Measurements from ENCODE around the gene INSC. TPM values are rescaled to one million over a fixed set of nuclear protein-coding genes. Genes with fewer than 3 reads are reported as not detected.

INSC gene
- total RNA-seq, 1 donor from 2014 or later, result 0.23 TPM

DNA sequence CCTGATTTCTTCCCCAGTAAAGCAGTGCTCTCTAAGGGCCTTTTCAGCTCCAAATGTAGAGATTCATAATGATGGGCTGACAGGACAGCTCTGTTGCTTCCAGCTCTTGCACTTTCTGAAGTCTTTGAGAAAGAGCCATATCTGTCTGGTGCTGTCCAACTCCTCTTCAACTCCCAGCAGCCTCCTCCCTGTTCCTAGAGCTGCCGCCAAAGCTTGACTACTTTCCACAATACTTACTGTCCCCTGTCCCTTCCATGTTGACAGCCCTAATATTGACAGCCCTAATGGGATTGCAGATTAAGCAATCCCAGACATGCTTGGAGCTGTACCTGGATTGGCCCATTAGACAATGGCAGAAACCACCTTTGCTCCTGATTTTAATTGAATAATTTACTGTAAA is 29.6 kb downstream of the INSC start:
- no peak overlapping the region for H3K4me3 Mint-ChIP-seq (ENCODE audit: unreplicated experiment)
- H3K27me3 Mint-ChIP-seq (ENCODE audit: unreplicated experiment), result no peaks in the 10 kb centered on the region
- TF ChIP-seq, protein P1, sequence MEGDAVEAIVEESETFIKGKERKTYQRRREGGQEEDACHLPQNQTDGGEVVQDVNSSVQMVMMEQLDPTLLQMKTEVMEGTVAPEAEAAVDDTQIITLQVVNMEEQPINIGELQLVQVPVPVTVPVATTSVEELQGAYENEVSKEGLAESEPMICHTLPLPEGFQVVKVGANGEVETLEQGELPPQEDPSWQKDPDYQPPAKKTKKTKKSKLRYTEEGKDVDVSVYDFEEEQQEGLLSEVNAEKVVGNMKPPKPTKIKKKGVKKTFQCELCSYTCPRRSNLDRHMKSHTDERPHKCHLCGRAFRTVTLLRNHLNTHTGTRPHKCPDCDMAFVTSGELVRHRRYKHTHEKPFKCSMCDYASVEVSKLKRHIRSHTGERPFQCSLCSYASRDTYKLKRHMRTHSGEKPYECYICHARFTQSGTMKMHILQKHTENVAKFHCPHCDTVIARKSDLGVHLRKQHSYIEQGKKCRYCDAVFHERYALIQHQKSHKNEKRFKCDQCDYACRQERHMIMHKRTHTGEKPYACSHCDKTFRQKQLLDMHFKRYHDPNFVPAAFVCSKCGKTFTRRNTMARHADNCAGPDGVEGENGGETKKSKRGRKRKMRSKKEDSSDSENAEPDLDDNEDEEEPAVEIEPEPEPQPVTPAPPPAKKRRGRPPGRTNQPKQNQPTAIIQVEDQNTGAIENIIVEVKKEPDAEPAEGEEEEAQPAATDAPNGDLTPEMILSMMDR (IDR thresholded peaks at IDR 0.05; ENCODE audit: unreplicated experiment), result no peak
- DNase-seq (ENCODE audit: low spot score), result no peak
- H3K36me3 Mint-ChIP-seq (ENCODE audit: low read depth, unreplicated experiment), result no peaks in the 10 kb centered on the region
- peaks cover 15% of the 10 kb centered on the region for H3K4me1 Mint-ChIP-seq (ENCODE audit: unreplicated experiment)
- no peaks in the 10 kb centered on the region for H3K9me3 Mint-ChIP-seq (ENCODE audit: unreplicated experiment)
- H3K27ac Mint-ChIP-seq (ENCODE audit: unreplicated experiment), result no peak overlapping the region

DNA sequence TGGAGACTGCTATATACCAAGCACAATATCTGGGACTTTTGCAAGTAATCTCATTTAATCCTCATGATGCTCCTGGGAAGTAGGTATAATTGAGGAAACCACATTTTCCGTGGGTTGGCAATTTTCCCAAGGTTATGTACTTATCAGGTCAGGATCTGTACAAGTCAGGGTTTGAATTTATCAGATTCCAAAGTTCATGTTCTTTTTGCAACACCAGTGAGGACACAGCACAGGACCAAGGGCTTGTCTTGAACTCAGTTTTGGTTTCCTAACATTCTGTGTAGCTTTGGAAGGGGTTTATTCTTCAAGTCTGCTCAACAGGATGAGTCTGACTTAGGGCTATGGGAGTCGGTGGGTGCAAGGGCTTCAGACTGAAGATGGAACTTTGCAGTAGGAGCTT is 30.4 kb downstream of the INSC start:
- Mint-ChIP-seq H3K27ac (ENCODE audit: unreplicated experiment) (no peak overlapping the region), H3K9me3 (ENCODE audit: unreplicated experiment) (no peaks in the 10 kb centered on the region), H3K27me3 (ENCODE audit: unreplicated experiment) (no peaks in the 10 kb centered on the region), H3K36me3 (ENCODE audit: low read depth, unreplicated experiment) (no peaks in the 10 kb centered on the region), H3K4me1 (ENCODE audit: unreplicated experiment) (peaks cover 15% of the 10 kb centered on the region), H3K4me3 (ENCODE audit: unreplicated experiment) (no peak overlapping the region)
- TF ChIP-seq, protein P1 (IDR thresholded peaks at IDR 0.05; ENCODE audit: unreplicated experiment), result no peak
- DNase-seq (ENCODE audit: low spot score), result no peak

DNA sequence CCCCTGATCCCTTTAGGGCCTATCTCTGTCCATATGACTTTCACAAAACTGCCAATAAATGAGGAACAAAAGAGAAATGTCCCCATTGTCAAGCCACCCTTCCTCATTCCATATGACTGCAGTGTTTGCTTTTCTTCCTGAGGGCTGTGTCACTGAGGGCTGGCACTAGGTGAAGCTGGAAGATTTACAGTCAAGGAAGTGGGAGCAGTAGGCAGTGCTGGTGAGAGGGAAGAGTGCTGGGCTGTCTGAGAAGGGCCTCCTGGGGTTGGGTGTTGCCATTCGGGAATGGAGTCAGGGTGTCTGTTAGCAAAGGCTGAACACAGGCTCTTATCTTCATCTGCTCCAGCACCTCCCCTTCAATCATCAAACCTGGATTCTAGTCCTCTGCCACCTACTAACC is 30.9 kb downstream of the INSC start:
- Mint-ChIP-seq H3K27me3 (ENCODE audit: unreplicated experiment) (no peaks in the 10 kb centered on the region), H3K4me1 (ENCODE audit: unreplicated experiment) (peaks cover 15% of the 10 kb centered on the region), H3K9me3 (ENCODE audit: unreplicated experiment) (no peaks in the 10 kb centered on the region), H3K4me3 (ENCODE audit: unreplicated experiment) (no peak overlapping the region), H3K27ac (ENCODE audit: unreplicated experiment) (no peak overlapping the region), H3K36me3 (ENCODE audit: low read depth, unreplicated experiment) (no peaks in the 10 kb centered on the region)
- TF ChIP-seq, protein P1 (IDR thresholded peaks at IDR 0.05; ENCODE audit: unreplicated experiment), result no peak
- no peak for DNase-seq (ENCODE audit: low spot score)

DNA sequence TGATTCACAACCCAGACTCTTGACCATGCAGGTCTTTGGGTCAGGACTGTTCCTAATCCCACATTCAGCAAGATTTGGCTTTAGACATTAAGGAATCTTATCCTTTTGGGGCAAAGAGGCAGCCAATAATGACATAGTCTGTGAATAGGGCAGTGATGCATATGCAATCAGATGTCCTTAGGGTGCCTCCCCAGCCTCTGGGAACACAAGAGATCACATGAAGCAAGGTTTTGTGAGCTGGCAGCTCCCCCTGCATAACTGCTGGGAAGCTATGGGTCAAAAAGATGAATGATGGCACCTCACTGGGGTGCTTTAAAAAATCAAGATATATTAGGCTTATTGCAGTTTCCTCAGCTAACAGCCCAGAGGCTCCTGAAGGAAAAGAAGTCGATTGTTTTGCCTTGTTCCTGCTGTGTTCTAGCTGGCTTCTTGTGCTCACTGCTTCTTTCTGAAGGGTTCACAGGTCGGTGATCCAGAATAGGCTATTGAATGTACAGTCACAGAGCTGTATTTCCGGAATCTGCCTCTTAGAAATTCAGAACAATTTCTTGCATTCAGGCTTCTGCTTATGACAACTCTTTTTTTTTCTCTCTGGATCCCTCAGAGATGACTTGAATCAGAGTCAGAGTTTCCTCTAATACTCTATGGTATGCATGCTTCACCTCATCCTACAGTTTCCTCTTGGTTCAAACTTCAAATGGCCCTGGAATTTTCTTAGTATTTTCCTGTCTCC is 31.7 kb downstream of the INSC start:
- H3K36me3 Mint-ChIP-seq (ENCODE audit: low read depth, unreplicated experiment), result no peaks in the 10 kb centered on the region
- TF ChIP-seq, protein P1 (IDR thresholded peaks at IDR 0.05; ENCODE audit: unreplicated experiment), result no peak
- no peaks in the 10 kb centered on the region for H3K27me3 Mint-ChIP-seq (ENCODE audit: unreplicated experiment)
- no peak for DNase-seq (ENCODE audit: low spot score)
- no peak overlapping the region for H3K4me3 Mint-ChIP-seq (ENCODE audit: unreplicated experiment)
- H3K9me3 Mint-ChIP-seq (ENCODE audit: unreplicated experiment), result no peaks in the 10 kb centered on the region
- H3K27ac Mint-ChIP-seq (ENCODE audit: unreplicated experiment), result no peak overlapping the region
- peaks cover 15% of the 10 kb centered on the region for H3K4me1 Mint-ChIP-seq (ENCODE audit: unreplicated experiment)

DNA sequence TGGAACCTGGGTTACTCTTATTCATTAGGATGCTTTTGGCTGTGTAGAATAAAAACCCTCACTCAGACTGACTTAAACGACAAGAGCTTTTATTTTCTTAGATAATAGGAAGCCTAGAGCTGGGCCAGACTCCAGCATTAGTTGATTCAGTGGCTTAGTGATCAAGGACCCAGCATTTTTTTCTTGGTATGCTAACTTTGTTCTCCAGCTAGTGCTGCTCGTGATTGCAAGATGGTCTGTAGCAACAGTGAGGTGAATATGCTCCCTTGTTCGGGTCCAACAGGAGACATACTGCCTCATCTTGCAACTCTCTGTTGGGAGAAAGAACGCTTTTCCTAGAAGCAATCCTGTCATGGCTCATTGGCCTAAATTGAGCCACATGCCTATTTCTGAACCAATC is 33.4 kb downstream of the INSC start:
- TF ChIP-seq, protein P1 (IDR thresholded peaks at IDR 0.05; ENCODE audit: unreplicated experiment), result no peak
- Mint-ChIP-seq H3K4me3 (ENCODE audit: unreplicated experiment) (no peak overlapping the region), H3K27me3 (ENCODE audit: unreplicated experiment) (no peaks in the 10 kb centered on the region), H3K36me3 (ENCODE audit: low read depth, unreplicated experiment) (no peaks in the 10 kb centered on the region), H3K4me1 (ENCODE audit: unreplicated experiment) (peaks cover 15% of the 10 kb centered on the region), H3K27ac (ENCODE audit: unreplicated experiment) (no peak overlapping the region), H3K9me3 (ENCODE audit: unreplicated experiment) (no peaks in the 10 kb centered on the region)
- DNase-seq (ENCODE audit: low spot score), result no peak
